Measurements from ENCODE around the gene STXBP2.

Gene STXBP2

DNA sequence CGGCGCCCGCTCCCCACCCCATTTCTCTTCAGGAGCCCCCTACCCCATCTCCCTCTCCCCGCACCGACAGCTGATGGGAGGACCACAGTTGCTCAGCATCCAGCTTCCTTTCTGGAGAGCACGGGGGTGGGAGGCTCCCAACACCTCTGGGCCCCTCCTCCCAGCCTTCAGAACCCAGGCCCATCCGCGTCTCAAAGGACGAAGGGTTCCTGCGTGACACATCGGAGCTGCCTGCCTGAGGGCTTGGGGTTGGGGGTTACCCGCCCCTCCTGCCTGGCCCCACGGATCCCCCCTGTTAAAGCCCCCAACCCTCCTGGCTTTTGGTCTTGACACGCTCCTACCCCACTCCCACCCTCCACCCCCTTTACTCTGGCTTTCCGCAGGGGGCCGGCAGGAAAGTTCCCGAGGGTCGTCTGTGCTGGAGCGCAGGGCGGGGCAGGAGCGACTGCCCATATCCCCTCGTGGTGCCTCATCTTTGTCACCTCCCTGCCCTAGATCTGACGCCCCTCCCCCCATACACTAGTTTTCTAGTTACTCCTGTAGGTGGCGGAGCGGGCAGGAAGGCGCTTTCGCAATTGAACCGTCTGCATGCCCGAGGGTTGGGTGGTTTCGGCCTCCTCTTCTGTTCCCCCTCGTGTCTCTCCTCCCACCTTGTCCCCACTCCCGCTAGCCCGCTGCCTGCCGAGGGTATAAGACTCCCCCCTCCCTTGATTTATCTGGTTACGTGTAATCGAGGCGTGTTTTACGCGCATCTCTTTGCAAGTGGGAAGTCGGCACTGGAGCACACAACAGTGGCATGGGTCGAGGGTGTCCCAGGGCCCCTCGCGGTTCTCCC is 44.6 kb downstream of the STXBP2 start:
- DNase-seq, result no peak

DNA sequence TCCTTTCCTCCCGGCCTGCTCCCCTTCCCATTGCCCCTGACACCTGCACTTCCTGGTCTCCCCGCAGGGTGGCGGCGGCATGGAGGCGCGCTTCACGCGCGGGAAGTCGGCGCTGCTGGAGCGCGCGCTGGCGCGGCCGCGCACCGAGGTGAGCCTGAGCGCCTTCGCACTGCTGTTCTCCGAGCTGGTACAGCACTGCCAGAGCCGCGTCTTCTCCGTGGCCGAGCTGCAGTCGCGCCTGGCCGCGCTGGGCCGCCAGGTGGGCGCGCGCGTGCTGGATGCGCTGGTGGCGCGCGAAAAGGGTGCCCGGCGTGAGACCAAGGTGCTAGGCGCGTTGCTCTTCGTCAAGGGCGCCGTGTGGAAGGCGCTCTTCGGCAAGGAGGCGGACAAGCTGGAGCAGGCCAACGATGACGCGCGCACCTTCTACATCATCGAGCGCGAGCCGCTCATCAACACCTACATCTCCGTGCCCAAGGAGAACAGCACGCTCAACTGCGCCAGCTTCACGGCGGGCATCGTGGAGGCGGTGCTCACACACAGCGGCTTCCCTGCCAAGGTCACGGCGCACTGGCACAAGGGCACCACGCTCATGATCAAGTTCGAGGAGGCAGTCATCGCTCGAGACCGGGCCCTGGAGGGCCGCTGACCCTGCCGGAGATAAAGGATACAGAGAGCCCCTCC is 45.4 kb downstream of the STXBP2 start:
- no peak for DNase-seq

DNA sequence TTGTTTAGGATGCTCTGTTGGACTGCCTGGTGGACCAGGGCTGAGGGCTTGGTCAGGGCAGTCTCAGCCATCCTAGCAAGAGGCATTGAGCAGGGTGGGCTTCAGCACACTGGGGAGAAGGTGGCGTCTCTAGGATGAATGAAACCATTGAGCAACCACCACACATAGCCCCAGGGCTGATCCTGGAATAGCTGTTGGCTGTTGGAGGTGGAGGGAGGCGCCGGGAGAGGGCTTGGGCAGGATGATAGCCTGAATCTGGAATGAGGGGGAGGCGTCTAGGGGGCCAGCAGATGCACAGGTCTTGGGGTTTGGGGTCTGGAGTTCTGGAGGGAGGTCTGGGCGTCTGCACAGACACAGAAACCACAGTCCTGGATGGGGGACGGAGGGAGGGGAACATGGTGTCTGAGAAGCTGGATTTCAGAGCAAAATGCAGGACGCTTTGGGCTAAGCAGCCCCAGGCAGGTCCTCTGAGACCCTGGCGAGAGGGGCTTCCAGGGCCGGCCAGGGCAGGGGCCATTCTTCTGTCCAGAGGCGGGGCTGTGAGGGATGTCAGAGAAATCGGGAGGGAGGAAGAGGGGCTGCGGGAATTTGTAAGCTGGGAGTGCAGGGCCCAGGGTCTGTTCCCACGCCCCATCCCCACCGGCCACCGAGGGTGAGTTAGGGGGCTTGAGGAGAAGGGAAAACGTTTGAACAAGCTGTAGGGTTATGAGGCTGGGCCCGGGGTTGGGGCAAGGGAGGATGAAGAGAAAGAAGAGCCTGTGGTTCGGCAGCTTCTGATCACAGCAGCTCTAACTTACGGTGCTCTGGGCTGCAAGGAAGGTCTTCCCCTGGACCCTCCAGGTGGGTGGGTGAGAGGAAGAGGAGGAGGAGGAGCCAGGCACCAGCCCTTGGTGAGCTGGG is 48.9 kb downstream of the STXBP2 start:
- no peak for DNase-seq

- no peak for DNase-seq
Measured at GRCh38 chr19:7687177-7687576, 50.3 kb downstream of the STXBP2 start.

GRCh38 chr19:7689165-7689564 is 52.3 kb downstream of the STXBP2 start:
- DNase-seq, result no peak

- no peak for DNase-seq
Measured at GRCh38 chr19:7690779-7691258, 53.9 kb downstream of the STXBP2 start.

DNA sequence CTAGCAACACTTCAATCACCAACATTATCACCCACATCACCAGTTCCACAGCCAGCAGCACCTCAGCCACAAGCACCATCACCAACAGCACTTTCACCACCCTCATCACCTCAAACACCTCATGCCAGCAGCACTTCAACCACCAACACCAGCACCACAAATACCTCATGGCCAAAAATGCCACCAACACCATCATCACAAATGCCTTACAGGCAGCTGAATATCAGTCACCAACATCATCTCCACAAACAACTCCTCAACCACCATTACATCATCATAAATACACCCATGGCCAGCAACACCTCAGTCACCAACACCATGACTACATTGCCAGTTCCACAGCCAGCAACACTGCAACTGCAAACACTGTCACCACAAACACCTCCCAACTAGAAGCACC is 54.6 kb downstream of the STXBP2 start:
- no peak for DNase-seq

- no peak for DNase-seq
Measured at GRCh38 chr19:7692417-7693088, 55.6 kb downstream of the STXBP2 start.

- no peak for DNase-seq
Measured at GRCh38 chr19:7694499-7694898, 57.6 kb downstream of the STXBP2 start.

Data from NCI-H2107 (cell line).